Astrocyte of the spinal cord (primary cell): ENCODE results near the gene CCDC141.

ENCODE experiments used
- DNase-seq: peaks from one replicate; pipeline ENCODE4 v3.0.0; 2011; ENCODE audit warnings: low read depth, low spot score
- H3K4me3 ChIP-seq: 2 replicates; pipeline ENCODE4 v1.5.1; 2011; ENCODE audit warnings: low read depth, mild to moderate bottlenecking, low read length, moderate library complexity
- CTCF ChIP-seq: IDR thresholded peaks from 2 replicates; pipeline ENCODE4 v1.5.1; 2012; ENCODE audit warnings: low read depth, mild to moderate bottlenecking, low read length, inconsistent platforms
- in situ Hi-C: cut with HindIII; loops from 2 replicates; pipeline ENCODE4 v1.10.0; 2017; ENCODE audit warnings: low sequenced_read_pairs

The CCDC141 gene

GRCh38 chr2:178980815-178981214 is 69.1 kb downstream of the CCDC141 start:
- DNase-seq = no peak
- H3K4me3 ChIP-seq = no peak overlapping the region
- in situ Hi-C loops = no loop called here
- TF ChIP-seq CTCF = no peak

- in situ Hi-C loops = no loop called here
- no peak for TF ChIP-seq CTCF
- DNase-seq = no peak
- no peak overlapping the region for H3K4me3 ChIP-seq
Measured at GRCh38 chr2:178978667-178979066, 71.3 kb downstream of the CCDC141 start.

GRCh38 chr2:178976351-178976750 is 73.6 kb downstream of the CCDC141 start:
- in situ Hi-C loops = no loop called here
- H3K4me3 ChIP-seq = no peak overlapping the region
- no peak for DNase-seq
- no peak for TF ChIP-seq CTCF

- no peak for DNase-seq
- no peak for TF ChIP-seq CTCF
- no peak overlapping the region for H3K4me3 ChIP-seq
- in situ Hi-C loops = no loop called here
Measured at GRCh38 chr2:178962805-178963433, 87.0 kb downstream of the CCDC141 start.

GRCh38 chr2:178962152-178962551 is 87.8 kb downstream of the CCDC141 start:
- no peak for TF ChIP-seq CTCF
- DNase-seq = no peak
- in situ Hi-C loops = no loop called here
- H3K4me3 ChIP-seq = no peak overlapping the region

GRCh38 chr2:178954049-178954448 is 95.9 kb downstream of the CCDC141 start:
- no peak overlapping the region for H3K4me3 ChIP-seq
- TF ChIP-seq CTCF = no peak
- in situ Hi-C loops = no loop called here
- DNase-seq = no peak
